H1 (cell line): ENCODE results near the gene CAV1. TPM values are rescaled to one million over a fixed set of nuclear protein-coding genes. Genes with fewer than 3 reads are reported as not detected.

ENCODE experiments used
- CTCF ChIA-PET: fragments of 300-600 bp; sonication (Branson Sonifier 250); formaldehyde crosslinking; loops from one replicate; lab custom pipeline; 2021; ENCODE audit not compliant: partially characterized antibody; lab: Charles Lee
- POLR2A ChIA-PET: fragments of 300-600 bp; sonication (Branson Sonifier 250); formaldehyde crosslinking; loops from one replicate; lab custom pipeline; 2021; ENCODE audit warnings: inconsistent platforms; ENCODE audit not compliant: partially characterized antibody; lab: Charles Lee
- DNase-seq, 2 experiments: peaks; one replicate each; pipeline versions ENCODE4 v3.0.0 to v3.0.0-alpha.2; 2010 to 2022; ENCODE audit warnings: low spot score in 2 of 2, low read depth in 1 of 2, mixed read lengths in 1 of 2
- FAIRE-seq: peaks from 2 replicates; lab custom pipeline; 2011; peaks lifted over from hg19 to GRCh38; lab: Jason Lieb, UNC
- H2AFZ ChIP-seq: 2 replicates; pipeline ENCODE4 v1.8.1; 2012; ENCODE audit warnings: low read length, inconsistent platforms
- H2AK5ac ChIP-seq: 2 replicates; pipeline ENCODE4 v1.6.1; 2013; ENCODE audit warnings: low read depth, low read length
- H2BK120ac ChIP-seq: replicated peaks from 2 replicates; pipeline ENCODE3; 2013; ENCODE audit warnings: low read depth, low read length, inconsistent platforms
- H2BK12ac ChIP-seq: 2 replicates; pipeline ENCODE4 v1.6.1; 2013; ENCODE audit warnings: low read depth, low read length
- H2BK15ac ChIP-seq: 2 replicates; pipeline ENCODE4 v1.6.1; 2013; ENCODE audit warnings: low read length
- H2BK20ac ChIP-seq: 2 replicates; pipeline ENCODE4 v1.6.1; 2013; ENCODE audit warnings: low read length
- H2BK5ac ChIP-seq: 2 replicates; pipeline ENCODE4 v1.6.1; 2013; ENCODE audit warnings: low read depth, low read length
- H3K14ac ChIP-seq: 2 replicates; pipeline ENCODE4 v1.6.1; 2013; ENCODE audit warnings: inconsistent platforms; ENCODE audit not compliant: insufficient read length
- H3K18ac ChIP-seq: 2 replicates; pipeline ENCODE4 v1.6.1; 2013; ENCODE audit warnings: low read length; ENCODE audit errors: extremely low read depth
- H3K23ac ChIP-seq: 2 replicates; pipeline ENCODE4 v1.6.1; 2013; ENCODE audit warnings: inconsistent platforms; ENCODE audit not compliant: insufficient read length
- H3K23me2 ChIP-seq: 2 replicates; pipeline ENCODE4 v1.6.1; 2013; ENCODE audit warnings: low read depth, low read length
- H3K27ac ChIP-seq: 2 replicates; pipeline ENCODE4 v1.6.1; 2011; ENCODE audit warnings: low read depth, low read length, inconsistent platforms
- H3K27me3 ChIP-seq, 4 experiments: replicated peaks in 1 of 4; 1 replicate in 1 of 4; 2 replicates in 3 of 4; pipeline versions ENCODE4 v1.6.1 to v1.8.1; 2011 to 2013; ENCODE audit warnings: low read length in 3 of 4, mild to moderate bottlenecking in 3 of 4, inconsistent platforms in 2 of 4, mixed read lengths in 2 of 4, moderate library complexity in 1 of 4; ENCODE audit not compliant: control insufficient read depth in 3 of 4, insufficient read depth in 3 of 4; ENCODE audit errors: extremely low read depth in 1 of 4
- H3K36me3 ChIP-seq, 4 experiments: 2 replicates each; pipeline versions ENCODE4 v1.6.1 to v1.8.1; 2011 to 2013; ENCODE audit warnings: mild to moderate bottlenecking in 4 of 4, low read length in 3 of 4, moderate library complexity in 2 of 4, control low read depth in 1 of 4, inconsistent platforms in 1 of 4; ENCODE audit not compliant: insufficient read depth in 4 of 4, control insufficient read depth in 2 of 4
- H3K4ac ChIP-seq: replicated peaks from 2 replicates; pipeline ENCODE3; 2013; ENCODE audit warnings: low read length, low read depth, mixed read lengths, inconsistent platforms; ENCODE audit not compliant: insufficient read length
- H3K4me1 ChIP-seq, 4 experiments: replicated peaks in 1 of 4; 1 replicate in 1 of 4; 2 replicates in 3 of 4; pipeline versions ENCODE4 v1.6.1 to v1.8.1; 2011 to 2013; ENCODE audit warnings: low read length in 3 of 4, inconsistent platforms in 2 of 4, mixed read lengths in 1 of 4; ENCODE audit not compliant: insufficient read depth in 4 of 4, control insufficient read depth in 3 of 4
- H3K4me2 ChIP-seq, 2 experiments: 2 replicates each; pipeline versions ENCODE4 v1.6.1 to v1.8.1; 2011 to 2013; ENCODE audit warnings: low read depth in 2 of 2, low read length in 2 of 2, control low read depth in 1 of 2, inconsistent platforms in 1 of 2, mild to moderate bottlenecking in 1 of 2; ENCODE audit not compliant: insufficient read depth in 1 of 2
- H3K4me3 ChIP-seq, 4 experiments: fragments of 200-600, 300-600 bp in 1 of 4; sonication (generic), shearing (Covaris generic), sonication (Bioruptor Twin) in 1 of 4; 2 replicates each; pipeline versions ENCODE4 v1.5.1 to v1.8.1; 2011 to 2016; ENCODE audit warnings: low read length in 4 of 4, low read depth in 3 of 4, control low read depth in 2 of 4, inconsistent platforms in 2 of 4, mild to moderate bottlenecking in 2 of 4, mixed read lengths in 1 of 4, moderate library complexity in 1 of 4; ENCODE audit not compliant: insufficient read depth in 2 of 4; ENCODE audit errors: extremely low read depth in 1 of 4
- H3K56ac ChIP-seq: replicated peaks from 2 replicates; pipeline ENCODE3; 2013; ENCODE audit warnings: low read depth, mild to moderate bottlenecking, mixed read lengths, low read length, inconsistent platforms; ENCODE audit not compliant: insufficient read length
- H3K79me1 ChIP-seq: 2 replicates; pipeline ENCODE4 v1.6.1; 2013; ENCODE audit warnings: low read depth, low read length, control low read depth
- H3K79me2 ChIP-seq, 2 experiments: 2 replicates each; pipeline versions ENCODE4 v1.6.1 to v1.8.1; 2012 to 2013; ENCODE audit warnings: low read length in 2 of 2, mild to moderate bottlenecking in 2 of 2, inconsistent platforms in 1 of 2; ENCODE audit not compliant: insufficient read depth in 2 of 2, control insufficient read depth in 1 of 2
- H3K9ac ChIP-seq, 4 experiments: replicated peaks in 1 of 4; 1 replicate in 1 of 4; 2 replicates in 3 of 4; pipeline versions ENCODE4 v1.6.1 to v1.8.1; 2011 to 2013; ENCODE audit warnings: low read depth in 3 of 4, low read length in 3 of 4, control low read depth in 2 of 4, mild to moderate bottlenecking in 2 of 4, moderate library complexity in 2 of 4, inconsistent platforms in 1 of 4; ENCODE audit errors: extremely low read depth in 1 of 4
- H3K9me3 ChIP-seq, 2 experiments: 2 replicates each; pipeline versions ENCODE4 v1.6.1 to v1.8.1; 2012 to 2013; ENCODE audit warnings: mild to moderate bottlenecking in 2 of 2, moderate library complexity in 2 of 2, control low read depth in 1 of 2, inconsistent platforms in 1 of 2, low read depth in 1 of 2, low read length in 1 of 2, mixed read lengths in 1 of 2; ENCODE audit not compliant: insufficient read depth in 2 of 2
- H4K20me1 ChIP-seq, 2 experiments: replicated peaks in 1 of 2; 2 replicates each; pipeline versions ENCODE3 to v1.8.1; 2011 to 2013; ENCODE audit warnings: inconsistent platforms in 2 of 2, low read length in 2 of 2, mild to moderate bottlenecking in 1 of 2; ENCODE audit not compliant: insufficient read depth in 2 of 2, control insufficient read depth in 1 of 2
- H4K5ac ChIP-seq: 2 replicates; pipeline ENCODE4 v1.6.1; 2013; ENCODE audit warnings: low read length, low read depth, mixed read lengths, inconsistent platforms; ENCODE audit not compliant: insufficient read length
- H4K8ac ChIP-seq: 2 replicates; pipeline ENCODE4 v1.8.0; 2013; ENCODE audit warnings: mild to moderate bottlenecking, moderate library complexity, low read length, inconsistent platforms; ENCODE audit not compliant: insufficient read depth; ENCODE audit errors: extremely low read depth
- H4K91ac ChIP-seq: replicated peaks from 2 replicates; pipeline ENCODE3; 2013; ENCODE audit warnings: low read length, mixed read lengths, inconsistent platforms; ENCODE audit not compliant: insufficient read length
- CBX8 ChIP-seq: fragments of 300-800, 300-1000 bp; sonication (generic); IDR thresholded peaks from 2 replicates; pipeline ENCODE4 v1.7.1; 2016; ENCODE audit warnings: low read depth, low read length, borderline replicate concordance
- CHD1 ChIP-seq: IDR thresholded peaks from 2 replicates; pipeline ENCODE4 v1.6.1; 2012; ENCODE audit warnings: low read depth, low read length, improper control_type of control experiment
- EP300 ChIP-seq, 2 experiments: IDR thresholded peaks; 1 replicate in 1 of 2; 2 replicates in 1 of 2; pipeline ENCODE4 v1.6.1; 2011 to 2012; ENCODE audit warnings: low read depth in 2 of 2, low read length in 2 of 2, mild to moderate bottlenecking in 2 of 2, borderline replicate concordance in 1 of 2, inconsistent platforms in 1 of 2, moderate library complexity in 1 of 2
- GABPA ChIP-seq: IDR thresholded peaks from 2 replicates; pipeline ENCODE4 v1.6.1; 2011; ENCODE audit warnings: mild to moderate bottlenecking, low read length, moderate library complexity, borderline replicate concordance; ENCODE audit not compliant: insufficient read depth
- HDAC6 ChIP-seq: IDR thresholded peaks from one replicate; pipeline ENCODE4 v1.7.1; 2012; ENCODE audit warnings: low read depth, mild to moderate bottlenecking, inconsistent platforms, low read length, moderate library complexity
- RAD21 ChIP-seq, 2 experiments: IDR thresholded peaks in 1 of 2; conservative IDR thresholded peaks in 1 of 2; 2 replicates each; pipeline ENCODE4 v1.6.1; 2011; ENCODE audit warnings: low read depth in 2 of 2, low read length in 2 of 2, improper control_type of control experiment in 1 of 2, inconsistent platforms in 1 of 2, mild to moderate bottlenecking in 1 of 2, moderate library complexity in 1 of 2
- RNF2 ChIP-seq: fragments of 200-900, 300-1000 bp; sonication (generic); IDR thresholded peaks from 2 replicates; pipeline ENCODE4 v1.7.1; 2016; ENCODE audit warnings: borderline replicate concordance, low read depth, mild to moderate bottlenecking, antibody characterized with exemption, low read length; ENCODE audit not compliant: poor library complexity, severe bottlenecking; ENCODE audit errors: missing control alignments
- SP4 ChIP-seq: IDR thresholded peaks from 2 replicates; pipeline ENCODE4 v1.6.1; 2012; ENCODE audit warnings: low read length, inconsistent platforms
- TAF7 ChIP-seq: optimal IDR thresholded peaks from 2 replicates; pipeline ENCODE3; 2011; ENCODE audit warnings: low read depth, mild to moderate bottlenecking, inconsistent platforms, low read length, moderate library complexity, borderline replicate concordance
- TBP ChIP-seq: IDR thresholded peaks from 2 replicates; pipeline ENCODE4 v1.6.1; 2011; ENCODE audit warnings: low read depth, low read length, improper control_type of control experiment
- YY1 ChIP-seq: IDR thresholded peaks from 2 replicates; pipeline ENCODE4 v1.6.1; 2011; ENCODE audit warnings: low read depth, mild to moderate bottlenecking, low read length
- WGBS, 2 experiments: shearing (Covaris generic) in 1 of 2; methylation state at CpG; one replicate each; pipeline versions ENCODE4 v1.1.6 to v1.1.7; 2013 to 2015; ENCODE audit warnings: low lambda C conversion rate in 2 of 2, mixed read lengths in 2 of 2, inconsistent platforms in 1 of 2, low coverage in 1 of 2, missing lambda C conversion rate in 1 of 2; ENCODE audit not compliant: insufficient replicate concordance in 2 of 2, insufficient coverage in 1 of 2, insufficient read length in 1 of 2; ENCODE audit errors: extremely low coverage in 1 of 2, missing lambda C conversion rate in 1 of 2; 5-methylcytosine and 5-hydroxymethylcytosine counted together
- polyA plus RNA-seq, 7 experiments: library from polyadenylated mRNA; depleted of rRNA in 3 of 7; stranded (reverse) in 5 of 7; unstranded in 2 of 7; fragments of >200 nt in 5 of 7; fragments of 200-250 nt in 2 of 7; gene quantifications; 1 replicate in 5 of 7; 2 replicates in 1 of 7; 4 replicates in 1 of 7; pipeline versions ENCODE4 v1.2.1 to v1.2.3, GENCODE V29; 2011 to 2013; ENCODE audit warnings: missing spikeins in 2 of 7, mixed read lengths in 2 of 7
- total RNA-seq: library from RNA; stranded (reverse); fragmentation: NEBNext Ultra II Directional; extraction: Animal tissue kit (Norgen Biotek cat#: 25700); gene quantifications from 2 replicates; pipeline ENCODE4 v1.2.1, GENCODE V29; 2021
- TF ChIP-seq, protein P1 (sequence below): IDR thresholded peaks from 2 replicates; pipeline ENCODE4 v1.6.1; 2011; ENCODE audit warnings: low read length, improper control_type of control experiment

Gene CAV1
- total and polyA plus RNA-seq, 2 of the 8 experiments (the other 6 are each of a cell fraction or from before 2014, with no cell fraction given): 16.3 to 21.8 TPM

DNA sequence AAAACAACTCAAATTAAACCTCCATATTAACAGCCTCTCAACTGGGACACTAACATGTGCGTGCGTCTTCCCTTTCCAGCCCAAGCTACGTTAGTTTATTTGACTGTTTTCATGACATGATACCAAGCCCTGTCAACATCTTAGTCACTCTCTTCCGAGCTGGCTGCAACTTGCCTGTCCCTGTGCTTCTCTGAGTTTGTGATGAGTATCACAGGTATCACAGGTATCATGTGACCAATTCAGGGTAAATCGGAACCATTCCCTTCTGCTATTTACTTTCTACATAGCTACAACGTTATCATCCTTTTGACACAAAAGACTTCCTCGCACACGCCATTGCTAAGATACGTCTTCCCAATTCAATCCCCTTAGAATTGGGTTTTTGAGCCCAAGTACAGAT lies 70.2 kb downstream of the CAV1 start:
- no peak overlapping the region for H2BK120ac ChIP-seq
- no peak overlapping the region for H3K4me3 ChIP-seq
- no peak overlapping the region for H4K5ac ChIP-seq
- H3K27ac ChIP-seq: no peak overlapping the region
- POLR2A ChIA-PET: no interaction called here
- H3K4ac ChIP-seq: no peak overlapping the region
- H2BK5ac ChIP-seq: no peak overlapping the region
- H4K20me1 ChIP-seq: no peaks in the 10 kb centered on the region
- no peak overlapping the region for H3K23ac ChIP-seq
- FAIRE-seq (no peak), DNase-seq (no peak)
- H2BK20ac ChIP-seq: no peak overlapping the region
- H3K36me3 ChIP-seq: no peaks in the 10 kb centered on the region
- H4K8ac ChIP-seq: no peak overlapping the region
- no peak overlapping the region for H3K56ac ChIP-seq
- no peak overlapping the region for H3K18ac ChIP-seq
- no peak overlapping the region for H4K91ac ChIP-seq
- H2BK12ac ChIP-seq: no peak overlapping the region
- no peak overlapping the region for H3K9ac ChIP-seq
- H2BK15ac ChIP-seq: 0 out of 2 replicates have a peak overlapping the region, but pooled peaks have one; percentile 20
- H2AFZ ChIP-seq: no peak overlapping the region
- H3K23me2 ChIP-seq: no peaks in the 10 kb centered on the region; the same call in 1 of the 2 replicates
- no peak overlapping the region for H3K14ac ChIP-seq
- H2AK5ac ChIP-seq: no peak overlapping the region
- CTCF ChIA-PET: interaction anchor here (0.5 to 5.9 kb wide), 10 partner anchors 9 to 417 kb away, joined by 3 to 98 read pairs (median 6); no protein-coding TSS in a partner anchor
- 0 out of 4 replicates have a peak, but pooled peaks cover 0 to 2% of the 10 kb centered on the region in 2 experiments for H3K79me2 ChIP-seq
- no peak overlapping the region for H3K4me2 ChIP-seq
- H3K27me3 ChIP-seq: no peaks in the 10 kb centered on the region
- 89% methylated on average over 9 of the region's 9 CpGs; no CpG with 5 or more reads in 1 of the 2 experiments for WGBS, 2 experiments
- H3K79me1 ChIP-seq: no peaks in the 10 kb centered on the region
- H3K4me1 ChIP-seq: peaks cover 0 to 6% (median under 1%) of the 10 kb centered on the region in 4 experiments; a peak in 5 of 7 replicates
- H3K9me3 ChIP-seq: no peaks in the 10 kb centered on the region
- TF ChIP-seq SP4 (no peak), GABPA (no peak), TAF7 (no peak), CHD1 (no peak), HDAC6 (no peak), EP300 (IDR thresholded peaks at IDR 0.05; ENCODE audit: borderline replicate concordance in 1 of 2, low read depth in 2 of 2, low read length in 2 of 2) (no peak), TBP (no peak), CBX8 (no peak), RAD21 (IDR thresholded peaks at IDR 0.05 in 1 of 2, conservative IDR thresholded peaks at IDR 0.05 in 1 of 2; ENCODE audit: low read depth in 2 of 2, low read length in 2 of 2) (no peak), RNF2 (no peak), YY1 (no peak)
- TF ChIP-seq, protein P1, sequence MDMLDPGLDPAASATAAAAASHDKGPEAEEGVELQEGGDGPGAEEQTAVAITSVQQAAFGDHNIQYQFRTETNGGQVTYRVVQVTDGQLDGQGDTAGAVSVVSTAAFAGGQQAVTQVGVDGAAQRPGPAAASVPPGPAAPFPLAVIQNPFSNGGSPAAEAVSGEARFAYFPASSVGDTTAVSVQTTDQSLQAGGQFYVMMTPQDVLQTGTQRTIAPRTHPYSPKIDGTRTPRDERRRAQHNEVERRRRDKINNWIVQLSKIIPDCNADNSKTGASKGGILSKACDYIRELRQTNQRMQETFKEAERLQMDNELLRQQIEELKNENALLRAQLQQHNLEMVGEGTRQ: no peak
